HG03039 (cell line): ENCODE measurements around the gene ENPP6.
"Not testable (repeated sequence)": the region's sequence is repeated elsewhere in the genome, so short reads cannot be mapped to it uniquely, and the experiment has no call there.

Experiments used
- ATAC-seq: cut with Tn5 transposase; IDR thresholded peaks from one replicate; pipeline ENCODE4 v1.9.1; 2021; ENCODE audit warnings: mild to moderate bottlenecking, moderate library complexity; ENCODE audit not compliant: unreplicated experiment

The ENPP6 gene

GRCh38 chr4:184066584-184067300 lies 150.9 kb downstream of the ENPP6 start:
- ATAC-seq: no peak

GRCh38 chr4:184064877-184065276 lies 152.8 kb downstream of the ENPP6 start:
- ATAC-seq: no peak

GRCh38 chr4:184062769-184063168 lies 154.9 kb downstream of the ENPP6 start:
- ATAC-seq: no peak

- no peak for ATAC-seq
Observed at GRCh38 chr4:184061582-184061981, 156.1 kb downstream of the ENPP6 start.

- ATAC-seq: no peak
Observed at GRCh38 chr4:184059099-184059498, 158.6 kb downstream of the ENPP6 start.

- ATAC-seq: no peak
Observed at GRCh38 chr4:184058026-184058425, 159.6 kb downstream of the ENPP6 start.

GRCh38 chr4:184056877-184057276 lies 160.8 kb downstream of the ENPP6 start:
- no peak for ATAC-seq

- ATAC-seq: no peak
Observed at GRCh38 chr4:184053434-184053833, 164.2 kb downstream of the ENPP6 start.

GRCh38 chr4:184052616-184053015 lies 165.1 kb downstream of the ENPP6 start:
- no peak for ATAC-seq

GRCh38 chr4:184051262-184051661 lies 166.4 kb downstream of the ENPP6 start:
- not testable (repeated sequence) for ATAC-seq

- ATAC-seq: no peak
Observed at GRCh38 chr4:184046148-184046547, 171.5 kb downstream of the ENPP6 start.

- no peak for ATAC-seq
Observed at GRCh38 chr4:184041156-184041555, 176.5 kb downstream of the ENPP6 start.

GRCh38 chr4:184039963-184040383 lies 177.7 kb downstream of the ENPP6 start:
- no peak for ATAC-seq
